ENCODE results near the gene CC2D2A. TPM values are rescaled to one million over a fixed set of nuclear protein-coding genes. Genes with fewer than 3 reads are reported as not detected.

The CC2D2A gene
- total and polyA plus RNA-seq, 7 donors, result 1.6 to 4.7 (median 2.1) TPM

GRCh38 chr4:15444879-15445547, 24.7 kb upstream of the CC2D2A start:
- Histone ChIP-seq H3K27me3 (ENCODE audit: insufficient read depth in 3 of 3, low read length in 2 of 3) (no peaks in the 10 kb centered on the region), H3K4me3 (no peak overlapping the region), H3K4me1 (no peaks in the 10 kb centered on the region), H3K9me3 (no peaks in the 10 kb centered on the region), H3K27ac (no peak overlapping the region), H3K36me3 (ENCODE audit: insufficient read depth in 1 of 2, low read depth in 1 of 2) (no peaks in the 10 kb centered on the region)
- no peak for TF ChIP-seq CTCF (IDR thresholded peaks at IDR 0.05)
- no peak for ATAC-seq
- WGBS, 3 donors, result 76 to 80% (median 78%) methylated on average over 4 of the region's 4 CpGs
- intact Hi-C loops (cut with DNase I), result no loop called here
- DNase-seq, result no peak

GRCh38 chr4:15451181-15451865, 18.4 kb upstream of the CC2D2A start:
- Histone ChIP-seq H3K4me3 (no peak overlapping the region), H3K27ac (no peak overlapping the region), H3K4me1 (no peaks in the 10 kb centered on the region), H3K36me3 (ENCODE audit: insufficient read depth in 1 of 2, low read depth in 1 of 2) (no peaks in the 10 kb centered on the region), H3K9me3 (no peaks in the 10 kb centered on the region), H3K27me3 (ENCODE audit: insufficient read depth in 3 of 3, low read length in 2 of 3) (no peaks in the 10 kb centered on the region)
- TF ChIP-seq CTCF (IDR thresholded peaks at IDR 0.05), result no peak
- DNase-seq (no peak), ATAC-seq (peak in 2 of 4 donors; percentile 15 to 35)
- intact Hi-C loops (cut with DNase I), result loop anchor here (10.0 kb wide), 2 partner anchors 217 to 1797 kb away; no protein-coding TSS in a partner anchor
- 17 to 33% (median 18%) methylated on average over 1 of the region's 1 CpG for WGBS, 3 donors

DNA sequence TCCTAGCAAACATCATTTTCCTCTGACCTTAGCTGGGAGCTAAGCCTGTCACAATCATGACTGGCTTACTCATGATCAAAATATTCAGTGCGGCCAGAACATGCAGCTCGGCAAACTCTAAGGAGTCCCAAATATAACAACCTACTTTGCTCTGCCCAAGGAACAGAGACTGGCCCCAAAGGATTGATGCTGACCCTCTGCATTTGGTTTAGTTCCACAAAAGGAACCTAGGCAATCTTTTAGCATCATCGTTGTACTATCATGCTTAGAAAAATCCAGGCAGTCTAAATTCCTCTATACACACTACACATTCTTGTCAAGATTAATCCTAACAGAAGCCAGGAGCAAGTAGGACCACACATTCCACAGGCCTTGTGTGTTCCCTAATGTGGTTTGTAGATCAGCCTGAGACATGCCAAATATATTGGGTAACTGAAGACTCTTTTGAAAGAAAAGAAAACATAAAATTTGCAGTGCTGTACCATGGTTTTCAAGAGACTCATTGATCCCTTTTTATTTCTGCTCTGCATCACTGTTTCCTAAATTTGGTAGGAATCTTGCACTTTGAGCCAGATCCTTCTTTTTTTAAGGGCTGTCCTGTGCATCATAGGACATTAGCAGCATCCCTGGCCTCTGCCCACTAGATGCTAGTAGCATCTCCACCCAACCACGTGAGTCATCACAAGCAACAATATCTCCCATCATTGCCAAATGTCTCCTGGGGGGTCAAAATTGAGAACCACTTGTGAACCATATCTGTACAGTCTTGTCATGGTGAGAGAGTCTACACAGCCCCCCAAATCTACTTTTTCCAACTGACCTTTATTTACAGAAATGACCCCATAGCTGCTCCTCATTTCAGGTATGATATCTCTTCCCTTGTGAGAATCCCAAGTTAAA, 17.6 kb upstream of the CC2D2A start:
- WGBS, 3 donors, result 27 to 38% (median 28%) methylated on average over 4 of the region's 4 CpGs
- no peak for TF ChIP-seq CTCF (IDR thresholded peaks at IDR 0.05)
- Histone ChIP-seq H3K4me3 (no peak overlapping the region), H3K27me3 (ENCODE audit: insufficient read depth in 3 of 3, low read length in 2 of 3) (no peaks in the 10 kb centered on the region), H3K36me3 (ENCODE audit: insufficient read depth in 1 of 2, low read depth in 1 of 2) (no peaks in the 10 kb centered on the region), H3K9me3 (no peaks in the 10 kb centered on the region), H3K27ac (no peak overlapping the region), H3K4me1 (no peaks in the 10 kb centered on the region)
- DNase-seq (peak in 1 of 2 donors; percentile 27), ATAC-seq (peak; percentile 37 to 75 (median 74))
- intact Hi-C loops (cut with DNase I), result loop anchor here (10.0 kb wide), 2 partner anchors 217 to 1797 kb away; no protein-coding TSS in a partner anchor

DNA sequence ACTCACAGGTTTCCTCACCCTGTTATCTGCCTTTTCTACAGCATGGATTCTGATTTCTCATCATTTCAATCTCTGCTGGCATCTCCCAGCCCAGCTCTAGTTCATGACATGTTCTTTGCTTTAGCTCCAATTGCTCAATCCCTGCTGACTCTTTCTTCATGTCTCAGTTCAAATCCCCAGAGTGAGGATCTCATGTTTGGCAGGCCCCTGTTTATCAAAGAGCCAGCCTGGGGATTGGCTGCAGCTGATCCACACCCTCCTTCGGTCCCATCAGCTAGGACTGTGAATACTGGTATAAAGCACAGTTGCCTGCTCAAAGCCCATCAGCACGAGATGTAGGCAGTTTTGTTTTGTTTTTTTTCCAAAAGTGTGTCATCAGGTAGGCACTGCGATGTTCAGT, 14.4 kb upstream of the CC2D2A start:
- Histone ChIP-seq H3K4me1 (peaks cover 3% of the 10 kb centered on the region), H3K4me3 (no peak overlapping the region), H3K36me3 (ENCODE audit: insufficient read depth in 1 of 2, low read depth in 1 of 2) (no peaks in the 10 kb centered on the region), H3K27ac (no peak overlapping the region), H3K27me3 (ENCODE audit: insufficient read depth in 3 of 3, low read length in 2 of 3) (no peaks in the 10 kb centered on the region), H3K9me3 (no peaks in the 10 kb centered on the region)
- peak; percentile 54 to 75 for DNase-seq
- 47 to 63% (median 49%) methylated on average over 3 of the region's 3 CpGs for WGBS, 3 donors
- intact Hi-C loops (cut with DNase I), result loop anchor here (10.0 kb wide), 2 partner anchors 220 to 1800 kb away; no protein-coding TSS in a partner anchor
- peak; percentile 39 to 84 (median 76) for ATAC-seq
- TF ChIP-seq CTCF (IDR thresholded peaks at IDR 0.05), result no peak

All from psoas muscle (tissue), 8 donors.